RCC 7860 (cell line): Measurements from ENCODE around the gene RPL29.
A peak's percentile ranks its signal among the peaks of the same experiment; 100 is the strongest.
"Not testable (repeated sequence)": the region's sequence is repeated elsewhere in the genome, so short reads cannot be mapped to it uniquely, and the experiment has no call there.

Source experiments
- DNase-seq: peaks from one replicate; pipeline ENCODE4 v3.0.0-alpha.2; 2015; ENCODE audit warnings: low spot score
- FAIRE-seq: peaks from 2 replicates; lab custom pipeline; 2012; peaks lifted over from hg19 to GRCh38; lab: Jason Lieb, UNC

The RPL29 gene

DNA sequence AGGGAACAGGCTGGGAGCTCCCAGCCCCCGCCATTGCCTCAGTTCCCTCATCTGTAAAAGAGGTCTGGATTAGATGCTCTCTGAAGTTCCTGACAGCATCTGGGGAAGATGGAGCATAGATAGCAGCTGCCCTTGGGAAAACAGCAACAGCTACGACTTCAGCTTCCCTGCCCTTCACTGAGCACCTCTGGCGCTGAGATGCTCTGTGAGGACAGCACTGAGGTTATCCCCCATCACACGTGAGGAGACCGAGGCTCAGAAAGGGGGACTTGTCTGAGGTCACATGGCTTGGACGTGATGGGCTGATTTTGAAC, 11.1 kb upstream of the RPL29 start:
- FAIRE-seq (no peak), DNase-seq (no peak)

DNA sequence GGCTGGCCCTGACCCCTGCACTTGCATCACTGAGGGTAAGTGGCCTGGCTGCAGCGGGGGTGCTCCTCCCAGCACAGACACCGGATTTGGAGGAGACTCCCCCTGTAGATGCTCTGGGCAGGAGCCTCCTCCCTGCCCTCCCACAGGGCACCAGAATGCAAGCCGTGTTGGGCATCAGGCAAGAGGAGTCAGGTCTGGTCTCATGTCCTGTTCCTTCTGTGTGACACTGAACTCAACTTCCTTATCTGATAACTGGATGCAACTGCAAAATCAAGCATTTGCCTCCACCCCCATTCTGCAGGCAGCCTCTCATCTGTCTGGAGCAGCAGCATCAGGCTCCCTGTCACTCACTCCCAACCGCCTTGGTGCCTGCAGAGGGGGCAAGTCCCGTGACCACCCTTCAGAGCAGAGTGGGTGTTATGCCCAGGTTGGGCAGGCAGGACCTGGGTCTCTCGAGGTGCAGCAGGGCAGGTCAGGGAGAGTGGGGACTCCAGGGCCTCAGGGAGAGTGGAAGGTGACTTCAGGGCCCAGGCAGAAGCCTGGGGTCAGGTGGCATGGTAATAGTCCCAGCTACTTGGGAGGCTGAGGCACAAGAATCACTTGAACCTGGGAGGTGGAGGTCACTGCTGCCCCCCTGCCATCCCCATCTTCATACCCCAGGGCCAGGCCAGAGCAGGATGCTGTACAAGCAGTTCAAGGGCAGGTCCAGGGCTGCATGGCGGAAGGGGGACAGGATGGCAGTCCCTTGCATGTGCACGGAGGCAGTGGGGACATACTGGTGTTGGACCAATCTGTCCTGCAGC, 10.5 kb upstream of the RPL29 start:
- FAIRE-seq = no peak

DNA sequence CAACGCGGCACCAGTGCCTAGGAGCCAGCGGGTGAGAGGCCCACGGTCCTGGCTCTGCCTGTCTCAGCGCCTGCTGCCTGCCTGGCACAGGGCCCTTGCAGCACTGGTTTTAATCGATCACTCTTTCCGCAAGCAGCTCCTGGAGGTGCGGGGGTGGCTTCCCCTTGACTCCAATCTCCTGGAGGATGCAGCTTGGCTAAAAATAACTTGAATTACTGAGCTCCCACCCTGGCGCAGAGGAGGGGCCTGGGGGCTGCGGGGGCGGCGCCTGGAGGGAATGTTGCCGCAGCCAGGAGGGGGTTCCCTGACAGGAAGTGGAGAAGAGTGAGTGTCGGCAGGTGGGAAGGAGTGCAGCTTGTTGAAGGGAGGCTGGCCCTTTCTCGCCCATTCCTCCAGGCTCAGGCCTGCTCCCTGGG, 9.9 kb upstream of the RPL29 start:
- DNase-seq = no peak
- no peak for FAIRE-seq

More for the DNA sequence above, 10.5 kb upstream of the RPL29 start:
- no peak for DNase-seq

DNA sequence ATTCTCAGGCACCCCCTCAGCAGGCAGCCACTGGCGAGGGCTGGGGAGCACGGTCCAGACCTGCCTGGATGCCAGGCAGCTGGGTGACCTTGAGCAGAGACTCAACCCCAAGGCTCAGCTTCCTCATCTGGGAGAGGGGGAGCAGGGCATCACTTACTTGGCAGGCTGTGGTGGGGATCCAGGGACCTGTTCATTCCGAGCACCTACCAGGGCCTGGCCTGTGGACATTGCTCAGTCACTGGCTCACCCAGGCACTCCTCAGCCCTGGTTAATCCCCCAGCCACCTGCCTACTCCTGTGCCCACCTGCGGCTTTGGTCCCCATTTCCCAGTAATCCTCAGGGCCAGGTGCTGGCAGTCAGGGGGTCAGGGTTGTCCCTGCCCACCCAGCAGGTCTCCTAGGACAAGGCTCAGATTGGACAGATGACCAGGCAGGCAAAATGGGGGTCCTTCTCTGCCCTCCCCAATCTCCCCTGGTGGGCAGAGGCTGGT, 9.3 kb upstream of the RPL29 start:
- DNase-seq (no peak), FAIRE-seq (no peak)

DNA sequence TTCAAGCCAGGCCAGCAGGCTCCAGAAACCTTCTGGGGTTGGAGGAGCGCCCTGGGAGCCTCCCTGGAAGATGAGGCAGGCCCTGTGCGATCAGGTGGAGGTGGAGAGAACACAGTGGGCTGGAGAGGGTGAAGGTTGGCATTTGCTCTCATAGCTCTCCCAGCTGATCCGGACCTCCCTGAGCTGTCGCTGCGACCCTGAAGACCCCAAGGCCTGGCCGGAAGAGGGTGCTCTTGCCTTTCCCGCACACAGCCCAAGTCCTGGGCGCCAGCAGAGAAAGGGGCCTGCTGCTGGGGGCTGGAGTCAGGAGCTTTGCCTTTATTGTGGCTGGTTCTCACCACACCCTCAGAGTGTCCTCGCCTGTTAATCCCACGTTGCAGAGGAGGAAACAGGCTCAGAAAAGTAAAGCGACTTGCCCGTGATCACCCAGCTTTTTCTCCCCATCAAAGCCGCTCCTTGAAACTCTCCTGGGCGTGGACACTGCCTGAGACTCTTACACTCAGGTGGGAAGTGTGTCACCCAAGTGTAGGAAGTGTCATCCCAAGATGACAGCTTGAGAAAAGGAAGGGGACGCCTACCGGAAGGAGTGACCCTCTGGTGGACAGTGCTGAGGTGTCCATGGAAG, 8.6 kb upstream of the RPL29 start:
- FAIRE-seq (no peak), DNase-seq (no peak)

DNA sequence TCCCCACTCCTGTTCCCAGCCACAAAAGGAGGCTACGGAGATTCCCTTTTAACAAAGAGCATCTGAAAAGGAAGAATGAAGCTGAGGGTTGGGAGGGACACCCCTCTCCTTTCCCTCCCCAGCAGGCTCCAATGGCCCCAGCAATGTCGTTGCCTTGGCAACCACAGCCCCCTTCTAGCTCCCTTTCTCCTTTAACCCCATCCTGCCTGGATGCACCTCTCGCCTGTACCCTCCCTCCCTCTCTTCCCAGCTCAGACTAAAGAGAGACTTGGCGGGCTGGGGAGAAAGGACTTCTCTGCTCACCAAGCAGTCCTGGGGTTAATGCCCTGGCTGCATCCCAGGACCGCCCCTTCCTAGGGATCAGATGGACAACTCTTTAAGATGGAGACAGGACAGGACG, 7.1 kb upstream of the RPL29 start:
- DNase-seq (no peak), FAIRE-seq (no peak)

DNA sequence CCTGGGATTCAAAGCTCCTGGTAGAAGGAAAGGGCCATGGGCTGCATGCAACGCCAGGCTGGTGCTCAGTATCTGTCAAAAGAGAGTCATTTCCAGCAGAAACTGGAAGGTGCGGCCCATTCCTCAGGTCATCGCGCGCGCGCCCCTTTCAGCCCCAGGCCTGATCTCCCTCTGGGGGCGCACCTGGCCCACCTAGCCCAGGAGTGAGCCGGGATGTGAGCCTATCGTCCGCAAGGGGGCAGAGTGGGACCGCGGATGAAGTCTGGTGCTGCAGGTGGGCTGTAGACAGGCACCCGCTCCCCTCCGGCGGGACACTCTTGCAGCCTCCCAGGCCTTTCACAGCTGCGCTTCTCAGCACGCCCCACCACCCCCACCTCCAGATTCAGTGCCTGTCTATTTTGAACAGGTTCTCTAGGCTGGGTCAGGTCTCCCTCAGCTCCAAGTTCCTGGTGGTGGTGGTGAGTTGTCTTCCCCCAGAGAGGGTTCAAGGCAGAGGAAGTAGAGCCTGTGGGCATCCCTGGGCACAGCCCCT, 5.8 kb upstream of the RPL29 start:
- DNase-seq (peak; percentile 44), FAIRE-seq (no peak)

DNA sequence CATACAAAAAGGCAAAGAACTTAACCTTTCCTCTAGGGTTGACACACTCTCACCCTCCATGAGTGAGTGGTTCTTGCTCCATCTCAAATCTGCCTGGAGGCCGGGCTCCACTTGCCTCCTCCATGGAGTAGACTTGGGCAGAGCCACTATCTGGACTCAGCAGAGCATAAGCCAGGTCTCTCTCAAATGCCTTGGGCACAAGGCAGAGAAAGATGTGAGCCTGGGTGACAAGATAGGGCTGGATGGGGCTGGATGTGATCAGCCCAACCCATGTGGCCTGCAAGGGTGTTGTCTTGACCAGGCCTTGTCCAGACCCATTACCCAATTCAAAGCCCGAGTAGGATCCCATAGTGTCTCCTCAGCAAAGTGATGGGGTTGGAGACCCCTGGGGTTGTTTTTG, 4.2 kb upstream of the RPL29 start:
- DNase-seq (no peak), FAIRE-seq (no peak)

DNA sequence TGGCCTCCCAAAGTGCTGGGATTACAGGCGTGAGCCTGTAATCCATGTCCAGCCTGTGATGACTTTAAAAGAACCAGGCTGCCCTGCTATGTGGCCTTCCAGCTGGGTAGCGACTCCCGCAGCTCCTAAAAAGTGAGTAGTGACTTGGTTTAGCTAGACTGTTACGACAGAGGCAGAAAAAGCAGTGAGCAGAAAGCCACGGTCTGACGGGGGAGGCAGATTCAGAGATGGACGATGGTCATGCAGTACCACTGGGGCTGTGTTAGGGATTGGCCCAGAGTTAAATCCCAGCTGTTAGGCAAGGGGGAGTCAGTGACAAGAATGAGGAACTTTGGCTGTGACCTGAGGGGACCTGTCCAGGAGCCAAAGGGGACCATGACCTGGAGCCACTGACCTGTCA, 3.1 kb upstream of the RPL29 start:
- FAIRE-seq = no peak
- no peak for DNase-seq

DNA sequence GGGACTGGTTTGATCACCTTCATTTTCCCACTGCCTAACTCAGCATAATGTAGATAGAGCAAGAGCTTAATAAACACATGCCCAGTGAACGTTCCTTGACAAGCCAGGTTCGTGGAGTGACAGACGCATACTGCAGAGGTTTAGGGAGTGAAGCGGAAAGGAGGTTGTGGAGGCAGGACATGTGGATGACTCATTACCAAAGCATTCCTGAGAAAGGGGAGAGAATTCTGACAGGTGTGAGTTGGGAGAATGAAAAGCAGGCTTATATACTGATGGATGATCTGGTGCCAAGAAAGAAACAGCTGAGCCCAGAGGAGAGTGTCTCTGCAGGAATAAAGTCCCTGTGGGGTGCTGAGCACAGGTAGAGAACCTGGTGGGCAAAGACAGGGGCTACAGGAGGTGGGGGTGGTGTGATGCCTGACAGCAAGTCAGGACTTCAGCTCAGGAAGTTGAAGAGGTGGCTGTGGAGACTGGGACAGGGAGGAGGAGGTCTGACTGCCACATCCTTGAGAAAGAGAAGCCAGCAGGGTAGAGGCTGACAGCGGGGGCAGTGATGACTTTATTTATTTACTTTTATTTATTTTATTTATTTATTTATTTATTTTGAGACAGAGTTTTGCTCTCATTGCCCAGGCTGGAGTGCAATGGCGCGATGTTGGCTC, 2.4 kb upstream of the RPL29 start:
- FAIRE-seq = no peak
- peak; percentile 63 for DNase-seq

DNA sequence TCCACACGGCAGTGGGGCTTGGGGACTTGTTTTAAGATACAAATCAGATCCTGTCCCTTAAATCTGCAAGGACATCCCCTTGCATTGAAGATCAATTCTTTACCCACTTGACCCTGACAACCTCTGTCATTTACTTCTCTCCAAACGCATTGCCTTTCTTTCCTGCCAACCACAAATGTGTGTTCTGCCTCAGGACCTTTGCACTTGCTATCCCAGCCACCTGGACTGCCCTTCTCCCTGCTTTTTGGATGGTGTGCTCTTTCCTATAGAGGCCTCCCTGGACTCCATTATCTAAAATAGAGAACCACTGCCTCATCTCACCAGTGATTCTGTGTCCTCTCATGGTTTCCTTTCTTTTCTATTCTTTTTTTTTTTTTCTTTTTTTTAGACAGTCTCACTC, 1.5 kb upstream of the RPL29 start:
- DNase-seq = no peak
- no peak for FAIRE-seq

DNA sequence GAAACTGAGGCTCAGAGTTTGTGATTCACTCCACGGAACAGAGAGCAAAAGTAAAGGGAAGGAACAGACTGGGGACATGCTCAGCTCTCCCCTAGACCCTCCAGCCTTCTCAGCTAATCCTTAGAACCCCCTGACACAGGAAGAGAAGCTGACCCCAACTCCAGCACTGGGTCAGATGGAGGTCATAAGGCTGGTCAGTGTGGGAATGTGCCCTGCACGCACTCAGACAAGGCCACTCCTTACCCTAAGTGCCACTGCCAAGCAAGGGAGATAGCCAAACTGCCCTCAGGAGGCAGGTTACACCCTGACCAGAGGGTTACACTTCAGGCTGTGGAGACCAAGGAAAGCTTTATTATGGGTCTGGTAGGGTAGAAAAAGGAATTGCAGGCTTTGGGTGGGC, 1.2 kb downstream of the RPL29 start:
- DNase-seq = no peak
- FAIRE-seq = no peak

DNA sequence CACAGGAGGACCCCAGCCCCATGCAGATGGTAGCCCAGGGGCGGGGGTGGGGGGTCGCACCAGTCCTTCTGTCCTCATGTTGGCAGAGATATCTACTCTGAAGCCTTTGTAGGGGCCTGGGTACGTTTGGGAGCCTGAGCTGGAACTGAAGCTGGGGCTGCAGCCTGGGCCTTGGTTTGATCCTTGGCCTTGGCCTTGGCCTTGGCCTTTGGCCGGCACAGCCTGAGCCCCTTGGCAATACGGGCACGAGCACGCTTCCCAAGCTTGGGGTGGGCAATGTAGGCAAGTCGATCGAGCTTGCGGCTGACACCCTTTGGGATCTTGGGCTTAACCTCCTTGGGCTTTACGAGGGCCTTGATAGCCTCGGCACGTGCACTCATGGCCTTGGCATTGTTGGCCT, 2.0 kb downstream of the RPL29 start:
- DNase-seq, FAIRE-seq: not testable (repeated sequence)

DNA sequence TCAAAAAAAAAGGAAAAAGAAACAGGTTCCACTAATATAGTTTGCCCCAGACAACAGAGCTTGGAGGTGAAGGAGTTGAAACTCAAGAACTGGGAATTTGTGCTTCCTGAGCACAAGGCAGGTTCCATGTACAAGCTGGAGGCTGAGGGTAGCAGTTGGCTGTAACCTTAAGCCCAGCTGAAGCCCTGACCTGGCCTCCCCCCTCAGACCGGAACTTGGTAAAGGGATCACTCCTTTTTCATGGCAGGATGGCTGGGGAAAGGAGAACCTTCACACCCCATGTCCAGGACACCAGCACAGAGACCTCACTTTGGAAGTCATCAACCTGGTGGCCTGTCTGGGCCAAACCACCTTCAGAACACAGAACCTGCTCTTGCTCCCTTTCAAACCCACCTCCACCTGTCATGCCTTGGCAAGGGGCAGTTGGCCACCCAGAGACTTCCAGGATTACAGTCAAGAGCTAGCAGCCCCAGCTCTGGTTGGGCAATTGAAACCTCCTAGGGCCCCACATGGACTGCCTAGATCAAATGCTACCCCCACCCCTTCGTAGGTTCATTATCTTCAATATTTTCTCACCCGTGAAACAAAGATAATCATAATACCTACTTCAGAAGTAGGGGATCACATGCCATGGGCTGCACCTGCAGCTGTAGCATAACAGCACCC, 3.5 kb downstream of the RPL29 start:
- DNase-seq (no peak), FAIRE-seq (no peak)

DNA sequence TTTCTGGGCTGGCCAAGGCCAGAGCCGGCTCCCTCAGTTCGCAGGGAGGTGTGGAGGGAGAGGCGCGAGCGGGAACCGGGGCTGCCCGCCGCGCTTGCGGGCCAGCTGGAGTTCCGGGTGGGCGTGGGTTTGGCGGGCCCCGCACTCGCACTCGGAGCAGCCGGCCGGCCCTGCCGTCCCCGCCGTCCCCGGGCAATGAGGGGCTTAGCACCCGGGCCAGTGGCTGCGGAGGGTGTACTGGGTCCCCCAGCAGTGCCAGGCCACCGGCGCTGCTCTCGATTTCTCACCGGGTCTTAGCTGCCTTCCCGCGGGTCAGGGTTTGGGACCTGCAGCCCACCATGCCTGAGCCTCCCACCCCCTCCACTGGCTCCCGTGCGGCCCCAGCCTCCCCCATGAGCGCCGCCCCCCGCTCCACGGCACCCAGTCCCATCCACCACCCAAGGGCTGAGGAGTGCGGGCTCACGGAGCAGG, 5.2 kb downstream of the RPL29 start:
- not testable (repeated sequence) for DNase-seq, FAIRE-seq

DNA sequence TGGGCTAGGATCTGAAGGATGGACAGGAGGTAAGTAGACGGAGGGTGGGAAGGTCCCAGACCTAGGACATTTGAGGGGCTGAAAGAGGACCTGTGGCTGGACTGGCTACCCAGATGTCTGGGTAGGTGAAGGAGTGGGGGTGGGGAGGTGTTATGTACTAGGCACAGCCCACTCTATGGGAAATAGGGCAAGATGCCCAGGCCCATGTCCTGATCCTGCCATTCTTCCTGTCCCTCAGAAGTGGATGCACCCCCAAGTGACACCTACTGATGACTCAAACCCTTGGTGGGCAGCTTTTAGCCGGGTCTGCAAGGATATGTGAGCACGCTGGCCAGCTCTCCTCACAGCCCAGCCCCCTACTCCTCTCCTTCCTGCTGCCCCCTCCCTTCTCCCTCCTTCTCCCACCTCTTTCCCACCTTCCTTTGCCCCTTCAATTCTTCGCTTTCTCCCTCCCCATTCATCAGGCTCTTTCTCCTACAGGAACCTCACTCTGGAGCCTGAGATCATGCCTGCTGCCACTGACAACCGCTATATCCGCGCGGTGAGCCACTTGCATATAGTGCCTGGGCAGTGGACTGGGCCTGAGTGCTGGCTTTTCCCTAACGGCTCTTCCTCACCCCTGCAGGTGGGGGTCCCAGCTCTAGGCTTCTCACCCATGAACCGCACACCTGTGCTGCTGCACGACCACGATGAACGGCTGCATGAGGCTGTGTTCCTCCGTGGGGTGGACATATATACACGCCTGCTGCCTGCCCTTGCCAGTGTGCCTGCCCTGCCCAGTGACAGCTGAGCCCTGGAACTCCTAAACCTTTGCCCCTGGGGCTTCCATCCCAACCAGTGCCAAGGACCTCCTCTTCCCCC, 7.2 kb downstream of the RPL29 start:
- FAIRE-seq (no peak), DNase-seq (no peak)

DNA sequence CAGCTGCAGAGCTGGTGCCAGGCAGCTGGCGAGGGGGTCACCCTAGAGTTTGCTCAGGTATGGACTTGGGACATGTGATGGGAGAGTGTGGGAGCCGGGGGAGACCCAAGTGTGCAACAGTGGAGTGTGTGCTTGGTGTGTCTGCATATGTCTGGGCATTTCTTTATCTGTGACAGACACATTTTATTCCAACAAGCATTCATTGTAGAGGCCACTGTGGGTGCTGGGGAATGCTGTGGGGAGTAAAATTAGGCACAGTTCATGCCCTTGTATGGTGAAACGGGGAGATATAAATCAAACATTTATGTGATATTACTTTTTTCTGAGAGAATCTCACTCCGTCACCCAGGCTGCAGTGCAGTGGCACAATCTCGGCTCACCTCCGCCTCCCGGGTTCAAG, 8.1 kb downstream of the RPL29 start:
- DNase-seq (no peak), FAIRE-seq (no peak)

DNA sequence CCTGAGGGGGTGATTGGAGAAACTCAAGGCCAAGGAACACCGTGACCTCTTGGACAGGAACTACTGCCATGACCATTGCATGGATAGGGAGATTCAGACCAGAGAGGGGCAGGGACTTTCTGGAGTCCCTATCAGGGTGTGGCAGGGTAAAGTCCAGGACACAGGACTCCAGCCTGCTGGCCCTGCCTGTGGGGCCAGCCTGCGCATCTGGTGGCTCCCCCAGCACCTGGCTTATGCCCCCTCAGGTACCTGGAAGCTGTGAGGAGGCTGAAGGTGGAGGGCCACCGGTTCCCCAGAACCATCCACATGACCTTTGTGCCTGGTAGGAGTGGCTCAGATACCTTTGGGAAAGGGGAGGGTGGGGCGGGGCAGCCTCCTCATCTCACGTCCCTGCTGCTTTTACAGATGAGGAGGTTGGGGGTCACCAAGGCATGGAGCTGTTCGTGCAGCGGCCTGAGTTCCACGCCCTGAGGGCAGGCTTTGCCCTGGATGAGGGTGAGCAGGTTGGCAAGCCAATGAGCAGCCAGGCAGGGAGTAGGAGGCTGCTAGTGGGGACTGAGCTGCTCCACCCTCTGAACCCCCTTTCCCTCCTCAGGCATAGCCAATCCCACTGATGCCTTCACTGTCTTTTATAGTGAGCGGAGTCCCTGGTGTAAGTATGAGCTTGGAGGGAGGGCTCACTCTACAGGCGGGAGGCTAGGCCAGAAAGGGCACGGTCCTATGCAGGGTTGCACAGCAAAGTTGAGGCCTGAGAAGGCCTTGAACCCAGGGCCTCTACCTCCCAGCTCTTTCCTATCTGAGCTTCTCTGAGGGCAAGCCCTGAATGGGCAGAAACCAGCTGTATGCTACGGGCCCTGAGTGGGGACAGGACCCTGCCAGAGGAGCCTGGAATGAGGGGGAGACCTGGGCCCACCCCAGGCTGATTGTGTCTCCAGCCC, 9.4 kb downstream of the RPL29 start:
- DNase-seq (no peak), FAIRE-seq (no peak)

DNA sequence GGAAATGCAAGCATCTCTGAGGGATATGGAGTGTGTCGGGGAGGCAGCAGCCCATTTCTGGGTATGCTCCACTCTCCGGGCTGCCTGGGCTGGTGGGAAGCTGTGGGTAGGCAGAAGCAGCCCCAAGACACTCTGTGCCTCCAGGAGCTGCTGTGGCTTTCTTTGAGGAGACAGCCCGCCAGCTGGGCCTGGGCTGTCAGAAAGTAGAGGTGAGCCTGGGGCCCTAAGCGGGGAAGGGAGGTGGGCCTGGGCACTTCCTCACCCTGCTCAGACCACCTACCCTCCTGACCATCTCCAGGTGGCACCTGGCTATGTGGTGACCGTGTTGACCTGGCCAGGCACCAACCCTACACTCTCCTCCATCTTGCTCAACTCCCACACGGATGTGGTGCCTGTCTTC, 10.6 kb downstream of the RPL29 start:
- DNase-seq (no peak), FAIRE-seq (no peak)
